Myocyte (in vitro differentiated cells): ENCODE measurements around the gene FBXO47. TPM values are rescaled to one million over a fixed set of nuclear protein-coding genes. Genes with fewer than 3 reads are reported as not detected.

Experiments used
- microRNA-seq: library from miRNA; unstranded; fragments of <30 nt; microRNA quantifications from one replicate; pipeline ENCODE4, GENCODE V29; 2016
- total RNA-seq: library from RNA; depleted of rRNA; stranded (reverse); fragments of >200 nt; gene quantifications from 2 replicates; pipeline ENCODE4 v1.2.3, GENCODE V29; 2014

Gene FBXO47
- total RNA-seq, 1 donor from 2014 or later, result not detected

Small RNAs within 50 kb of the gene (microRNA-seq; reads per million reads assigned to microRNA genes)
- gene MIR6779, result not detected

Other genes with a start within 250 kb of the FBXO47 start
- 3.7 and 6.2 TPM in 2 replicates for gene CISD3, start 237.1 kb downstream of the FBXO47 start, total RNA-seq
- 2.0 and 2.3 TPM in 2 replicates for gene PCGF2, start 219.1 kb downstream of the FBXO47 start, total RNA-seq
- gene PSMB3, start 214.7 kb downstream of the FBXO47 start, total RNA-seq, result 165 and 179 TPM in 2 replicates
- 74.4 and 89.7 TPM in 2 replicates for gene PIP4K2B, start 167.8 kb downstream of the FBXO47 start, total RNA-seq
- 10.8 and 11.3 TPM in 2 replicates for gene CWC25, start 142.1 kb downstream of the FBXO47 start, total RNA-seq
- gene RPL23, start 113.7 kb downstream of the FBXO47 start, total RNA-seq, result 758 and 872 TPM in 2 replicates
- gene LASP1, start 97.3 kb downstream of the FBXO47 start, total RNA-seq, result 86.8 and 89.9 TPM in 2 replicates
- 49.7 and 65.3 TPM in 2 replicates for gene PLXDC1, start 184.2 kb upstream of the FBXO47 start, total RNA-seq
- not detected in 2 replicates for gene ARL5C, start 198.8 kb upstream of the FBXO47 start, total RNA-seq
- 190 and 408 TPM in 2 replicates for gene CACNB1, start 230.3 kb upstream of the FBXO47 start, total RNA-seq
- 1,695 and 1,875 TPM in 2 replicates for gene RPL19, start 232.9 kb upstream of the FBXO47 start, total RNA-seq